DOHH2 (cell line): Measurements from ENCODE around the gene PPIC.

Experiments used
- EZH2phosphoT487 ChIP-seq: fragments of 200-600 bp; sonication (generic); IDR thresholded peaks from 2 replicates; pipeline ENCODE4 v1.6.1; 2017; ENCODE audit warnings: borderline replicate concordance, mild to moderate bottlenecking, antibody characterized with exemption, low read length, moderate library complexity, mixed read lengths
- TF ChIP-seq, protein P1 (sequence below): fragments of 200-600 bp; sonication (generic); IDR thresholded peaks from one replicate; pipeline ENCODE4 v1.5.1; 2014; ENCODE audit warnings: antibody characterized with exemption, mild to moderate bottlenecking, low read depth, low read length; ENCODE audit not compliant: poor library complexity, severe bottlenecking

DNA sequence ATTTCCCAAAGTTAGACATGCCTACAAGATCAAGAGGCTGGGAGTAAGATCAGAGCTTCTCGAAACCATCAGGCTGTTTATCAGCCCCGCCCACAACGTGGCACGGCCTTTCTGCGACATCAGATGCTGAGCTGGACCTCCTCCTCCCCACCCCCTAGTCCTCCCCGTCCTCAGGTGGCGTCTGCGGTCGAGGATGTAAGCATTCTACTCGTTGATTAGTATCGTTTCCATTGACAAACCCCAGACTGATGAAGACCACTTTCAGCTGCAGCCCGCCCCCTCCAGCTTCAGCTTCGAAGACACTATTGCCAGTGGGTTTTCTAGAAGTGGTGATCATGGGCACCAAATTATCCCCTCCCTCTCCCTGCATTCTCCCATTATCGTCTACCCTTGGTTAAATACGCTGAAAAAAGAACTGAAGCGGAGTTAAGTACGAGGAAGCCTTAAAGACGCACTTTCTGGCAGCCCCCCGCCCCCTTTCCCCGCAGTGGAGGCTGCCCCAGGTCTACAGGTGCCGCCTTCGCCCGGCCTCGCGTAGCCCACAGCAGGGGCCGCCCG is 1.1 kb downstream of the PPIC start:
- TF ChIP-seq, protein P1, sequence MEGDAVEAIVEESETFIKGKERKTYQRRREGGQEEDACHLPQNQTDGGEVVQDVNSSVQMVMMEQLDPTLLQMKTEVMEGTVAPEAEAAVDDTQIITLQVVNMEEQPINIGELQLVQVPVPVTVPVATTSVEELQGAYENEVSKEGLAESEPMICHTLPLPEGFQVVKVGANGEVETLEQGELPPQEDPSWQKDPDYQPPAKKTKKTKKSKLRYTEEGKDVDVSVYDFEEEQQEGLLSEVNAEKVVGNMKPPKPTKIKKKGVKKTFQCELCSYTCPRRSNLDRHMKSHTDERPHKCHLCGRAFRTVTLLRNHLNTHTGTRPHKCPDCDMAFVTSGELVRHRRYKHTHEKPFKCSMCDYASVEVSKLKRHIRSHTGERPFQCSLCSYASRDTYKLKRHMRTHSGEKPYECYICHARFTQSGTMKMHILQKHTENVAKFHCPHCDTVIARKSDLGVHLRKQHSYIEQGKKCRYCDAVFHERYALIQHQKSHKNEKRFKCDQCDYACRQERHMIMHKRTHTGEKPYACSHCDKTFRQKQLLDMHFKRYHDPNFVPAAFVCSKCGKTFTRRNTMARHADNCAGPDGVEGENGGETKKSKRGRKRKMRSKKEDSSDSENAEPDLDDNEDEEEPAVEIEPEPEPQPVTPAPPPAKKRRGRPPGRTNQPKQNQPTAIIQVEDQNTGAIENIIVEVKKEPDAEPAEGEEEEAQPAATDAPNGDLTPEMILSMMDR, result no peak
- no peak for TF ChIP-seq EZH2phosphoT487
